ENCODE data around the gene POU2F1.
"Not testable (repeated sequence)": the region's sequence is repeated elsewhere in the genome, so short reads cannot be mapped to it uniquely, and the experiment has no call there.

The POU2F1 gene

DNA sequence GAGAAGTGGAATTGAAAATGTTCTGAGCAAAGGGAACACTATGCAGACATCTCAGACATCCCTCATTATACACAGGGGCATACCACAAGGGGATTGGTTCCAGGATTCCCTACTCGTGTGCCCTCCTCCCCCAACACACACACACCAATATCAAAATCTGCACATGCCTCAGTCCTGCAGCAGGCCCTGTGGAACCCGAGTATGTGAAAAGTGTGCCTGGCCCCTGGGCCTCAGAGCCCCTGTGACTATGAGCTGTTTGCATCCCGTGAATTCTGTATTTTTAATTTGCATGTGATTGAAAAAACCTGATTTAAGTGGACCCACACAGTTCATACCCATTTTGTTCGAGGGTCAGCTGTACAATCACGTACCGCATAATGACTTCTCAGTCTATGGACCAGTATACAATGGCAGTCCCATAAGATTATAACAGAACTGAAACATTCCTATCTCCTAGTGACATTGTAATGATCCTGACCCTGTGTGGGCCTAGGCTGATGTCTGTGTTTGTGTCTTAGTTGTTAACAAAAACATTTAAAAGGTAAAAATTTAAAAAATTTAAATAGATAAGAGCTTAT is 11.3 kb downstream of the POU2F1 start:
- no peak for DNase-seq (ENCODE audit: low spot score)

DNA sequence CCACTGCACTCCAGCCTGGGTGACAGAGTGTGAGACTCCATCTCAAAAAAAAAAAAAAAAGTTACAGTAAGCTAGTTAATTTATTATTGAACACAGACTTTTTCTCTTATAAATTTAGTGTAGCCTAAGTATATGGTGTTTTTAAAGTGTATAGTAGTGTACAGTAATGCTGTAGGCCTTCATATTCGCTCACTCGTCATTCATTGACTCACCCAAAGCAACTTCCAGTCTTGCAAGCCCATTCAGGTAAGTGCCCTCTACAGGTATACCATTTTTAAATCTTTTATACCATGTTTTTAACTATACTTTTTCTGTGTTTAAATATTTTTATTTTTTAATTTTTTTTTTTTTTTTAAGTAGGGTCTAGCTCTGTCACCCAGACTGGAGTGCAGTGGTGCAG is 12.1 kb downstream of the POU2F1 start:
- no peak for DNase-seq (ENCODE audit: low spot score)

- DNase-seq (ENCODE audit: low spot score), result no peak
Measured at GRCh38 chr1:167233373-167233772, 12.7 kb downstream of the POU2F1 start.

DNA sequence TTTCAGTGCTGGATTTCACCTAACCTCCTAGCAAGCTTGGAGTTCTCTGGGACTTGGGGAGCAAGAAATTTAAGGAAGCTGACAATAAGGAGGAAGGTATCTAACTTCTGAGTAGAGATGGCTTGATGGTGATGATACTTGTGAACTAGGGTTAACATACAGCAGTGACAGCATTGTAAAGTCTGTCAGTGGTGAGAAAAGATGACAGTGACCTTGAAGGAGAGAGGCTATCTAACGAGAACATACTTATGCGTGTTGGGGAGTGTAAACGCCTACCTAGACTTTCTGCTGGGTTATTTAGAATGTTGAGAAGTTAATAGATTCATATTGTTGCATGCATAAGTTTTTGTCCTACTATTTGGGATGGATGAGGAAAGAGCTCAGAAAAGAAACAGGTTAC is 16.3 kb downstream of the POU2F1 start:
- DNase-seq (ENCODE audit: low spot score), result no peak

- DNase-seq (ENCODE audit: low spot score), result no peak
Measured at GRCh38 chr1:167238713-167239112, 18.0 kb downstream of the POU2F1 start.

- no peak for DNase-seq (ENCODE audit: low spot score)
Measured at GRCh38 chr1:167239257-167239656, 18.6 kb downstream of the POU2F1 start.

GRCh38 chr1:167244244-167244643 is 23.6 kb downstream of the POU2F1 start:
- DNase-seq (ENCODE audit: low spot score), result no peak

- not testable (repeated sequence) for DNase-seq (ENCODE audit: low spot score)
Measured at GRCh38 chr1:167245168-167245567, 24.5 kb downstream of the POU2F1 start.

DNA sequence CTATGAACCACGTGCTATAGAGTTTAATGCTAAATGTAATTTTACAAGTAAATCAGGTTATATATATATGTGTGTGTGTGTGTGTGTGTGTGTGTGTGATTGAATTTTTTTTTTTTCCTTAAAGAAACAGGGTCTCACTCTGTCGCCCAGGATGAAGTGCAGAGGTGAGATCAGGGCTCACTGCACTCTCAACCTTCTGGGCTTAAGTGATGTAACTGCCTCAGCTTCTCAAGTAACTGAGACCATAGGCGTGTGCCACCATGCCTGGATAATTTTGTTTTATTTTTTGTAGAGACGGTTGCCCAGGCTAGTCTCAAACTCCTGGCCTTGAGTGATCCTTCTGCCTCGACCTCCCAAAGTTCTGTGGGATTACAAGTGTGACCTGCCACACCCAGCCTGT is 26.3 kb downstream of the POU2F1 start:
- DNase-seq (ENCODE audit: low spot score), result no peak

- no peak for DNase-seq (ENCODE audit: low spot score)
Measured at GRCh38 chr1:167247754-167248153, 27.1 kb downstream of the POU2F1 start.

- no peak for DNase-seq (ENCODE audit: low spot score)
Measured at GRCh38 chr1:167248707-167249642, 28.3 kb downstream of the POU2F1 start.

- DNase-seq (ENCODE audit: low spot score), result peak; percentile 62
Measured at GRCh38 chr1:167249702-167250101, 29.0 kb downstream of the POU2F1 start.

- no peak for DNase-seq (ENCODE audit: low spot score)
Measured at GRCh38 chr1:167250482-167250881, 29.8 kb downstream of the POU2F1 start.

DNA sequence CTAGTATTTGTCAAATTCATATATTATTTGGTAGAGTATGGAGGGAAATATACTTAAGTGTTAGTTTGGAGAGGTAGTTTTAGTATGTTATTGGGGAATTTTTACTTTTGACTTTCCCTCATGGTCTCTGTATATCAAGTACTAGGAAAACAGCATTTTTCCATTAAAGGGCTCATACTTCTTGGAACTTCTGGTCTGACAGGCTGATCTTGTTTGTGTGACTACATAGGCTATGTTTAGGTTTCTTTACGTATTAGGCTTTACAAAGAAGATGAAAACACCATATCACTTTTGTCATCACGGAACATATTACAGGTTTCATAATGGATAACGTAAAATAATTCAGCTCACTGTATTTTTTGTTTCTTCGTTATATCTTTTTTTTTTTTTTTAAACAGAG is 30.8 kb downstream of the POU2F1 start:
- DNase-seq (ENCODE audit: low spot score), result no peak

GRCh38 chr1:167252986-167253385 is 32.3 kb downstream of the POU2F1 start:
- no peak for DNase-seq (ENCODE audit: low spot score)

DNA sequence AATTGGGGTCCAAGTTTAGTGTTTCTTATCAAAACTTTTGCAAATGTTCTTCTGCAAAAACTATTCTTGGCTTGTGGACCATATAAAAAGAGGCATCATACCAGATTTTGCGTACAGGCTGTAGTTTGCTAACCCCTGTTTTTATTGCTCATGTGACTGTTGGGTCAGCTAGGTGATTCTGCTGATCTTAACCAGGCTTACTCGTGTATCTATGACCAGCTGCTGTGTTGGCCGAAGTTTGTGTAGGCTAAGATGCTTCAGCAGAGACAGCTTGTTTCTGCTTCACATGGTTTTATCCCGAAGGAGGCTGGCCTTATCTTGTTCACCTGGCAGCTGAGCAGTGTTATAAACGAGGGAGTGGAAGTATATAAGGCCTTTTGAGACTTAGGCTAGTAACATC is 38.2 kb downstream of the POU2F1 start:
- DNase-seq (ENCODE audit: low spot score), result no peak

DNA sequence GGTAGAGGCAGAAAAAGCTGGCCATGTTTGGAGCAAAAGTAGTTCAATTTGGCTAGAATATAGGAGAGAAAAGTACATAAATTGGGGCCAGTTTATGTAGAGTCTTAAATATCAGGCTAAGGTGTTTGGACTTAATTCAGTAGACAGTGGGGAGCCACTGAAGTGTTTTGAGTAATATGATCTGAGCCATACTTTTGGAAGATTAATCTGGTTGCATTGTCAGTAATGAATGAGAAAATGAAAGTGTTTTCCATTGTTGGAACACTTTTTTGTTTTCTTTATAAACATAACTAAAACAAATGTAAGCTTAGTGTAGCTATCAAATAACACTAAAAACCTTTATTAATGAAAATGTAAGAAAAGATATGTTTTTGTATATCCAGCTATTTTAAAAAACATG is 42.1 kb downstream of the POU2F1 start:
- DNase-seq (ENCODE audit: low spot score), result no peak

DNA sequence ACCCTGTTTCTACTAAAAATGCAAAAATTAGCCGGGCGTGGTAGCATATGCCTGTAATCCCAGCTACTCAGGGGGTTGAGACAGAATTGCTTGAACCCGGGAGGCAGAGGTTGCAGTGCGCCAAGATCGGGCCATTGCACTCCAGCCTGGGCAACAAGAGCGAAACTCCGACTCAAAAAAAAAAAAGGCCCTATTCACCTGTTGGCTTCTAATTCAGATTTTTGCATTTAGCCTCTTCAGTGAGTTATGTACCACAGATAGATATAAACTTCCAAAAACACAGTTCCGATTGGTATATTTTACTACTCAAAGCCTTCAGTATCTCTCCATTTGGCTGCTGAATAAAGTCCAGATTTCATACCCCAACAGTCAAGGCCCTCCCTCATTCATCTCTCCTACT is 42.7 kb downstream of the POU2F1 start:
- DNase-seq (ENCODE audit: low spot score), result no peak

DNA sequence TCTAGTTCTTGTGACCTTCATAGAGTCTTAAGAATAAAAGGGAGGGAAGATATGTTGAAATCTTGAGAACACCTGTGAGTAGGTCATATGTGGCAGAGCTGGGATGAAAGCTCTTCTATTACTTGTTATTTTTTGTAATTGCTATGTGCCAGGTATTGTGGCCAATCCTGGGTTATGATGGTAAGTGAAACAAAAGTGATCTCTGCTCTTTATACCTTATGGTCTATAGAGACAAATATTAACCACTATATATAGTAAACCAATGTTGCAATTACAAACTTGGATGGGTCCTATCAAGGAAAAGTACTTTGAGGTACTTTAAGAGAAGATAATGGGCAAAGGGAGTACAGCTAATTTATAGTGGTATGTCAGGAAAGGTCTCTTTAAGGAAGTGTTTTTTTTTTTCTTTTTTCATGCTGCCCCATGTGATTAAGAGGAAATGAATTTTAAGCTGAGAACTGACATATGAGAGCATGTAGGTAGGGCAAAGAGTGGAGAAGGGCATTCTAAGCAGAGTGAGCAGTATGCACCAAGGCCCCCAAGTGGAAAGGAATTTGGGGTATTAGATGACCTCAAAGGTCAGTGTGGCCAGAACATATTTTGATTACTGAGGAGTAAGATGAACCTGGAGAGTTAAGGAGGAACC is 43.3 kb downstream of the POU2F1 start:
- DNase-seq (ENCODE audit: low spot score), result peak; percentile 70

- no peak for DNase-seq (ENCODE audit: low spot score)
Measured at GRCh38 chr1:167266965-167267364, 46.3 kb downstream of the POU2F1 start.

GRCh38 chr1:167268347-167268787 is 47.7 kb downstream of the POU2F1 start:
- no peak for DNase-seq (ENCODE audit: low spot score)

DNA sequence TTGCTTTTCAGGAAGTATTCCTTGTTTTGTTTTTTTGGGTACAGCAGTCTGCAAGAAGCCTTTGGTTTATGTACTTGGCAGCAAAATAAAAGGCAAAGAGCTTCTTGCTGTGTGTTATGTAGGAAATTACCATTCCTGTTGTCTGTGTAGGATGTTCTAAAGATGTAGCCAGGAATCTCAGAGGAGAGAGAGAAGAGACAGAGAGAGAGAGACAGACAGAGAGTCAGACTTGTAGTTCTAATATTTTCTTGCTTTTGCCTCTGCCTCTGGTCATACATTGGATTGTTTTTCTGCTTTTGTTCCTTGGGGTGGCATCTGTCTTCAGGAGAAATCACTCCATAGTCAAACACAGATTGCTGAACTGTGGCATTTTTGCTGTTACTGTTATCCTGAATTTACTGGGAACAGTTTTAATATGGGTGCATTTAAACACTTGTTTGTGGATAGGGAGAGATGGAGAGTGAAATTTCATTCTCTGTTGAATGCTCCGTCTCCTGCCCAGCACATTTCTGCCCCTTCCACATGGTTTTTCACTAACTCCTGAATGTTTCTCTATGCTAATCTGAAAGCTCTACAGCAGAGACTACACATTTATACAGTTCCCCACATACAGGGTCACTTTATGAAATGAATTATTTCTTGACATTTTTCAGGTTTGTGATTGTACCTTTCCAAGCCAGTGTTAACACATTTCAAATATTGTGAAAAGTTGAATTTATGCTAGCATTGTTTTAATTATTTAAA is 49.8 kb downstream of the POU2F1 start:
- no peak for DNase-seq (ENCODE audit: low spot score)

Data from kidney tubule cell (primary cell).